Measurements from ENCODE around the gene DTHD1. TPM values are rescaled to one million over a fixed set of nuclear protein-coding genes. Genes with fewer than 3 reads are reported as not detected.

The DTHD1 gene
- total and polyA plus RNA-seq, 10 of the 15 experiments (the other 5 are each of a cell fraction or from before 2014, with no cell fraction given), result 0.05 to 2.8 (median 1.4) TPM

DNA sequence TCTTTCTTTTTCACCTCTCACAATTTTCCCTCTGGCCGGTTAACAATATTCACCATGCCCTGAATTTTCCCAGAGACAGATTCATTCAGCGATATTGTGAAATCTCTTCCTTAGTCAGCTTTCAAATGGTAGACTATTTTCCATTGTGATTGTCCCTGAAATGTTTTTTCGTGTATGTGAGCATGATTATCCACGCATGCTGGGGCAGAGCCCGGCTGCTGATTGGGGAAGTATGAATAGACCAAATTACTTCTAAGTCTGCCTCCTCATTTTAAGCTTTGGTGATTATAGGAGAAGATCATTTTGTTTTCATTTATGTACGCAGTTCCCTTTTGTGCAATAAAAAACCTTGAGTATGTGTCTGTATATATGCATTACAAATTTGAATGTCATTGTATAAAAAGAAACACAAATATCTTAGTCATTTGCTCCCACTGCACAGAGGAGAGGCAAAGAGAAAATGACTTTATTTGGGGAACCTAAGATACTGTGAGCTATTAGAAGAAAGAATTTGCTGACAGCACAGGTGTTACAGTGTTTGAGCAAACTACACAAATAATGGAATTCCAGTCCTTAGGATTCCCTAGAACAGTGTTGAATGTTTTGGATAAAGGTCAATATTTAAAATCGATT lies 11.3 kb downstream of the DTHD1 start:
- peaks cover 4% of the 10 kb centered on the region; the same call in 1 of the 2 replicates for H3K4me1 ChIP-seq (ENCODE audit: control insufficient read depth, insufficient read depth, low read length)
- H3K4me2 ChIP-seq (ENCODE audit: control insufficient read depth, insufficient read depth), result no peak overlapping the region
- TF ChIP-seq IRF4 (IDR thresholded peaks at IDR 0.05; ENCODE audit: low read depth, low read length), result no peak
- TF ChIP-seq SMARCA5 (IDR thresholded peaks at IDR 0.05), result no peak
- no peak for TF ChIP-seq EZH2 (IDR thresholded peaks at IDR 0.05; ENCODE audit: borderline replicate concordance, control insufficient read depth, low read depth, low read length)
- no peak for TF ChIP-seq ETV6 (conservative IDR thresholded peaks at IDR 0.05 in 1 of 2, IDR thresholded peaks at IDR 0.05 in 1 of 2; ENCODE audit: borderline replicate concordance in 1 of 2, low read depth in 1 of 2)
- no peak for TF ChIP-seq MTA2 (IDR thresholded peaks at IDR 0.05; ENCODE audit: low read depth)
- TF ChIP-seq SIX5 (IDR thresholded peaks at IDR 0.05; ENCODE audit: low read depth, low read length, severe bottlenecking), result no peak
- no peak for TF ChIP-seq MYB (IDR thresholded peaks at IDR 0.05; ENCODE audit: borderline replicate concordance, low read depth, low read length)
- no peak for TF ChIP-seq ZBTB11 (CRISPR knock-in tag; IDR thresholded peaks at IDR 0.05)
- TF ChIP-seq, protein P1, sequence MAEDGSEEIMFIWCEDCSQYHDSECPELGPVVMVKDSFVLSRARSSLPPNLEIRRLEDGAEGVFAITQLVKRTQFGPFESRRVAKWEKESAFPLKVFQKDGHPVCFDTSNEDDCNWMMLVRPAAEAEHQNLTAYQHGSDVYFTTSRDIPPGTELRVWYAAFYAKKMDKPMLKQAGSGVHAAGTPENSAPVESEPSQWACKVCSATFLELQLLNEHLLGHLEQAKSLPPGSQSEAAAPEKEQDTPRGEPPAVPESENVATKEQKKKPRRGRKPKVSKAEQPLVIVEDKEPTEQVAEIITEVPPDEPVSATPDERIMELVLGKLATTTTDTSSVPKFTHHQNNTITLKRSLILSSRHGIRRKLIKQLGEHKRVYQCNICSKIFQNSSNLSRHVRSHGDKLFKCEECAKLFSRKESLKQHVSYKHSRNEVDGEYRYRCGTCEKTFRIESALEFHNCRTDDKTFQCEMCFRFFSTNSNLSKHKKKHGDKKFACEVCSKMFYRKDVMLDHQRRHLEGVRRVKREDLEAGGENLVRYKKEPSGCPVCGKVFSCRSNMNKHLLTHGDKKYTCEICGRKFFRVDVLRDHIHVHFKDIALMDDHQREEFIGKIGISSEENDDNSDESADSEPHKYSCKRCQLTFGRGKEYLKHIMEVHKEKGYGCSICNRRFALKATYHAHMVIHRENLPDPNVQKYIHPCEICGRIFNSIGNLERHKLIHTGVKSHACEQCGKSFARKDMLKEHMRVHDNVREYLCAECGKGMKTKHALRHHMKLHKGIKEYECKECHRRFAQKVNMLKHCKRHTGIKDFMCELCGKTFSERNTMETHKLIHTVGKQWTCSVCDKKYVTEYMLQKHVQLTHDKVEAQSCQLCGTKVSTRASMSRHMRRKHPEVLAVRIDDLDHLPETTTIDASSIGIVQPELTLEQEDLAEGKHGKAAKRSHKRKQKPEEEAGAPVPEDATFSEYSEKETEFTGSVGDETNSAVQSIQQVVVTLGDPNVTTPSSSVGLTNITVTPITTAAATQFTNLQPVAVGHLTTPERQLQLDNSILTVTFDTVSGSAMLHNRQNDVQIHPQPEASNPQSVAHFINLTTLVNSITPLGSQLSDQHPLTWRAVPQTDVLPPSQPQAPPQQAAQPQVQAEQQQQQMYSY (CRISPR knock-in tag; IDR thresholded peaks at IDR 0.05), result no peak
- TF ChIP-seq HDAC6 (IDR thresholded peaks at IDR 0.05; ENCODE audit: unreplicated experiment), result no peak
- TF ChIP-seq HDAC2 (IDR thresholded peaks at IDR 0.05), result no peak
- TF ChIP-seq PAX8 (IDR thresholded peaks at IDR 0.05), result no peak
- TF ChIP-seq ESRRA (IDR thresholded peaks at IDR 0.05; ENCODE audit: low read length), result no peak
- peak overlapping the region; percentile 45 for H2AFZ ChIP-seq (ENCODE audit: control insufficient read depth, low read depth, low read length)
- DNase-seq (ENCODE audit: low read depth, low spot score) (no peak), ATAC-seq (peak; percentile 21; the same call in 1 of the 3 replicates), FAIRE-seq (peak; percentile 47)
- no peak overlapping the region for H3K4me3 ChIP-seq
- no peaks in the 10 kb centered on the region for H4K20me1 ChIP-seq (ENCODE audit: control insufficient read depth, insufficient read depth)
- ChIA-PET POLR2A (interaction anchor here (1.1 kb wide), 1 partner anchor 19 kb away, joined by 3 read pairs; no protein-coding TSS in a partner anchor), CTCF (interaction anchor here (1.0 kb wide), 1 partner anchor 38 kb away, joined by 4 read pairs; no protein-coding TSS in a partner anchor), SMC1A (ENCODE audit: uncharacterized antibody, unreplicated experiment) (interaction anchor here (0.5 to 1.0 kb wide), 3 partner anchors 15 to 78 kb away, joined by 3 to 4 read pairs (median 3); no protein-coding TSS in a partner anchor), RAD21 (ENCODE audit: unreplicated experiment) (interaction anchor here (0.7 to 1.1 kb wide), 2 partner anchors 49 to 57 kb away, joined by 3 to 4 read pairs; no protein-coding TSS in a partner anchor)
- in situ Hi-C loops (cut with MboI) (no loop called here), intact Hi-C loops (cut with micrococcal nuclease; ENCODE audit: unreplicated experiment) (no loop called here)
- BruUV-seq (replicated peaks), result no TSS peak
- no peaks in the 10 kb centered on the region; the same call in 2 of the 3 replicates for H3K9me3 ChIP-seq (replicated peaks; ENCODE audit: control insufficient read depth, insufficient read depth, low read length)
- no peaks in the 10 kb centered on the region for H3K36me3 ChIP-seq (ENCODE audit: control insufficient read depth in 2 of 2, insufficient read depth in 2 of 2, low read length in 1 of 2)
- WGBS (ENCODE audit: insufficient coverage, insufficient replicate concordance, low lambda C conversion rate, missing lambda C conversion rate), result 93% methylated on average over 7 of the region's 7 CpGs
- H3K79me2 ChIP-seq (ENCODE audit: control insufficient read depth, insufficient read depth, low read length), result no peaks in the 10 kb centered on the region
- H3K9ac ChIP-seq (ENCODE audit: control insufficient read depth, insufficient read depth, low read length), result no peak overlapping the region
- no peaks in the 10 kb centered on the region for H3K27me3 ChIP-seq (replicated peaks in 1 of 2; ENCODE audit: control insufficient read depth in 2 of 2, insufficient read depth in 2 of 2, low read length in 1 of 2)
- H3K27ac ChIP-seq (ENCODE audit: control insufficient read depth, insufficient read depth), result no peak overlapping the region
